ENCODE results near the gene NRAS.
A peak's percentile ranks its signal among the peaks of the same experiment; 100 is the strongest.
"Not testable (repeated sequence)": the region's sequence is repeated elsewhere in the genome, so short reads cannot be mapped to it uniquely, and the experiment has no call there.

The NRAS gene

GRCh38 chr1:114716304-114717170 is at the start of gene NRAS:
Gene NRAS (minus strand): TSS chr1:114716771. CDS start chr1:114716160, 611 bp downstream.
- DNase-seq (ENCODE audit: low read depth in 2 of 2, low spot score in 1 of 2) = peak; percentile 93 to 95

- DNase-seq (ENCODE audit: low read depth in 2 of 2, low spot score in 1 of 2) = no peak
Observed at GRCh38 chr1:114764689-114765088, 48.1 kb upstream of the NRAS start.

GRCh38 chr1:114758256-114758832 is 41.8 kb upstream of the NRAS start:
- no peak for DNase-seq (ENCODE audit: low read depth in 2 of 2, low spot score in 1 of 2)

- peak; percentile 94 for DNase-seq (ENCODE audit: low read depth in 2 of 2, low spot score in 1 of 2)
Observed at GRCh38 chr1:114757455-114758255, 41.1 kb upstream of the NRAS start, which contains the start of gene CSDE1. Gene CSDE1 (minus strand): TSS chr1:114757984. CDS start chr1:114739890, 18,094 bp downstream.

- no peak for DNase-seq (ENCODE audit: low read depth in 2 of 2, low spot score in 1 of 2)
Observed at GRCh38 chr1:114756949-114757454, 40.4 kb upstream of the NRAS start.

GRCh38 chr1:114756009-114756892 is 39.7 kb upstream of the NRAS start:
- no peak for DNase-seq (ENCODE audit: low read depth in 2 of 2, low spot score in 1 of 2)

- no peak for DNase-seq (ENCODE audit: low read depth in 2 of 2, low spot score in 1 of 2)
Observed at GRCh38 chr1:114755006-114755931, 38.7 kb upstream of the NRAS start.

GRCh38 chr1:114753702-114754101 is 37.1 kb upstream of the NRAS start:
- not testable (repeated sequence) for DNase-seq (ENCODE audit: low read depth in 2 of 2, low spot score in 1 of 2)

- no peak for DNase-seq (ENCODE audit: low read depth in 2 of 2, low spot score in 1 of 2)
Observed at GRCh38 chr1:114753143-114753542, 36.6 kb upstream of the NRAS start.

- no peak for DNase-seq (ENCODE audit: low read depth in 2 of 2, low spot score in 1 of 2)
Observed at GRCh38 chr1:114750780-114751179, 34.2 kb upstream of the NRAS start.

GRCh38 chr1:114749835-114750234 is 33.3 kb upstream of the NRAS start:
- DNase-seq (ENCODE audit: low read depth in 2 of 2, low spot score in 1 of 2) = no peak

- no peak for DNase-seq (ENCODE audit: low read depth in 2 of 2, low spot score in 1 of 2)
Observed at GRCh38 chr1:114746450-114747121, 30.0 kb upstream of the NRAS start.

- no peak for DNase-seq (ENCODE audit: low read depth in 2 of 2, low spot score in 1 of 2)
Observed at GRCh38 chr1:114745291-114745690, 28.7 kb upstream of the NRAS start.

GRCh38 chr1:114741963-114742746 is 25.6 kb upstream of the NRAS start:
- DNase-seq (ENCODE audit: low read depth in 2 of 2, low spot score in 1 of 2) = no peak

GRCh38 chr1:114740331-114740730 is 23.8 kb upstream of the NRAS start:
- DNase-seq (ENCODE audit: low read depth in 2 of 2, low spot score in 1 of 2) = no peak

GRCh38 chr1:114737314-114737849 is 20.8 kb upstream of the NRAS start:
- DNase-seq (ENCODE audit: low read depth in 2 of 2, low spot score in 1 of 2) = no peak

GRCh38 chr1:114735479-114735878 is 18.9 kb upstream of the NRAS start:
- DNase-seq (ENCODE audit: low read depth in 2 of 2, low spot score in 1 of 2) = no peak

GRCh38 chr1:114729782-114730181 is 13.2 kb upstream of the NRAS start:
- DNase-seq (ENCODE audit: low read depth in 2 of 2, low spot score in 1 of 2) = no peak
